Activated CD8-positive, alpha-beta memory T cell treated with anti-CD3 and anti-CD28 coated beads, Interleukin-2, amount 50 U/mL, for 48 hours (primary cell): Measurements from ENCODE around the gene BMP7.
"Not testable (repeated sequence)": the region's sequence is repeated elsewhere in the genome, so short reads cannot be mapped to it uniquely, and the experiment has no call there.

ENCODE experiments used
- DNase-seq: peaks from one replicate; pipeline ENCODE4 v3.0.0-alpha.2; 2020

BMP7 gene

GRCh38 chr20:57209413-57209812, 57.0 kb downstream of the BMP7 start:
- no peak for DNase-seq

GRCh38 chr20:57208198-57208597, 58.2 kb downstream of the BMP7 start:
- no peak for DNase-seq

- DNase-seq: no peak
Measured at GRCh38 chr20:57207251-57207650, 59.2 kb downstream of the BMP7 start.

GRCh38 chr20:57205606-57206219, 60.7 kb downstream of the BMP7 start:
- DNase-seq: no peak

GRCh38 chr20:57203986-57204385, 62.5 kb downstream of the BMP7 start:
- no peak for DNase-seq

- no peak for DNase-seq
Measured at GRCh38 chr20:57203204-57203603, 63.2 kb downstream of the BMP7 start.

- DNase-seq: no peak
Measured at GRCh38 chr20:57202309-57202708, 64.1 kb downstream of the BMP7 start.

GRCh38 chr20:57200882-57201695, 65.4 kb downstream of the BMP7 start:
- no peak for DNase-seq

GRCh38 chr20:57199656-57200405, 66.6 kb downstream of the BMP7 start:
- no peak for DNase-seq

- DNase-seq: no peak
Measured at GRCh38 chr20:57198132-57199072, 68.0 kb downstream of the BMP7 start.

- no peak for DNase-seq
Measured at GRCh38 chr20:57197352-57198131, 68.9 kb downstream of the BMP7 start.

GRCh38 chr20:57195469-57196100, 70.9 kb downstream of the BMP7 start:
- DNase-seq: no peak

GRCh38 chr20:57195023-57195422, 71.4 kb downstream of the BMP7 start:
- DNase-seq: no peak

GRCh38 chr20:57194154-57194553, 72.3 kb downstream of the BMP7 start:
- no peak for DNase-seq

GRCh38 chr20:57193094-57193493, 73.3 kb downstream of the BMP7 start:
- DNase-seq: no peak

- DNase-seq: no peak
Measured at GRCh38 chr20:57192311-57192710, 74.1 kb downstream of the BMP7 start.

GRCh38 chr20:57191265-57191638, 75.2 kb downstream of the BMP7 start:
- DNase-seq: not testable (repeated sequence)

GRCh38 chr20:57190536-57191264, 75.7 kb downstream of the BMP7 start:
- no peak for DNase-seq

GRCh38 chr20:57189713-57190112, 76.7 kb downstream of the BMP7 start:
- no peak for DNase-seq

- DNase-seq: no peak
Measured at GRCh38 chr20:57188576-57189079, 77.8 kb downstream of the BMP7 start.
